Nephron (organoid): ENCODE data around the gene LGSN.
"Not testable (repeated sequence)": the region's sequence is repeated elsewhere in the genome, so short reads cannot be mapped to it uniquely, and the experiment has no call there.

ENCODE experiments used
- H3K27ac Mint-ChIP-seq, 3 experiments: 2 replicates each; pipeline ENCODE4 v1.8.0; 2020; ENCODE audit warnings: mixed read lengths in 3 of 3, mild to moderate bottlenecking in 2 of 3, moderate library complexity in 1 of 3
- H3K27me3 Mint-ChIP-seq: 2 replicates; pipeline ENCODE4 v1.8.0; 2021; ENCODE audit warnings: low read depth, mild to moderate bottlenecking, moderate library complexity, mixed read lengths
- H3K36me3 Mint-ChIP-seq: 2 replicates; pipeline ENCODE4 v1.8.0; 2020; ENCODE audit warnings: low read depth, mixed read lengths
- H3K4me1 Mint-ChIP-seq: 2 replicates; pipeline ENCODE4 v1.8.0; 2020; ENCODE audit warnings: mixed read lengths
- H3K4me3 Mint-ChIP-seq, 3 experiments: 2 replicates each; pipeline ENCODE4 v1.8.0; 2020; ENCODE audit warnings: mild to moderate bottlenecking in 3 of 3, mixed read lengths in 3 of 3, moderate library complexity in 2 of 3
- H3K9me3 Mint-ChIP-seq: 2 replicates; pipeline ENCODE4 v1.8.0; 2020; ENCODE audit warnings: mixed read lengths
- CTCF ChIP-seq, 3 experiments: fragments of 200-600 bp; sonication (generic); IDR thresholded peaks; one replicate each; pipeline ENCODE4 v1.5.0; 2021; ENCODE audit warnings: antibody characterized with exemption in 3 of 3; ENCODE audit not compliant: unreplicated experiment in 3 of 3

The LGSN gene

GRCh38 chr6:63346217-63346835 lies 26.5 kb upstream of the LGSN start:
- Mint-ChIP-seq H3K9me3 (no peaks in the 10 kb centered on the region), H3K4me1 (no peaks in the 10 kb centered on the region), H3K4me3 (peak overlapping the region in 1 of 3 experiments; percentile 12), H3K27ac (peak overlapping the region in 2 of 3 experiments; percentile 41 to 85), H3K36me3 (no peaks in the 10 kb centered on the region), H3K27me3 (no peaks in the 10 kb centered on the region)
- no peak for TF ChIP-seq CTCF (IDR thresholded peaks at IDR 0.05; ENCODE audit: unreplicated experiment in 3 of 3)

- no peak for TF ChIP-seq CTCF (IDR thresholded peaks at IDR 0.05; ENCODE audit: unreplicated experiment in 3 of 3)
- Mint-ChIP-seq H3K36me3 (no peaks in the 10 kb centered on the region), H3K4me3 (no peak overlapping the region), H3K27ac (no peak overlapping the region), H3K4me1 (no peaks in the 10 kb centered on the region), H3K27me3 (no peaks in the 10 kb centered on the region), H3K9me3 (peaks cover 17% of the 10 kb centered on the region)
Measured at GRCh38 chr6:63340351-63340750, 20.6 kb upstream of the LGSN start.

- H3K9me3 Mint-ChIP-seq, H3K4me1 Mint-ChIP-seq, H3K4me3 Mint-ChIP-seq, H3K36me3 Mint-ChIP-seq, H3K27ac Mint-ChIP-seq, H3K27me3 Mint-ChIP-seq: not testable (repeated sequence)
Measured at GRCh38 chr6:63334652-63335051, 14.9 kb upstream of the LGSN start.

- H3K4me3 Mint-ChIP-seq, result no peak overlapping the region
- no peaks in the 10 kb centered on the region for H3K27me3 Mint-ChIP-seq
- H3K4me1 Mint-ChIP-seq, result no peaks in the 10 kb centered on the region
- H3K27ac Mint-ChIP-seq, result no peak overlapping the region
- no peaks in the 10 kb centered on the region for H3K36me3 Mint-ChIP-seq
- peaks cover 6% of the 10 kb centered on the region for H3K9me3 Mint-ChIP-seq
- TF ChIP-seq CTCF (IDR thresholded peaks at IDR 0.05; ENCODE audit: unreplicated experiment in 3 of 3), result no peak
Measured at GRCh38 chr6:63333440-63333839, 13.7 kb upstream of the LGSN start.

- H3K27me3 Mint-ChIP-seq, H3K36me3 Mint-ChIP-seq, H3K27ac Mint-ChIP-seq, H3K4me3 Mint-ChIP-seq, H3K4me1 Mint-ChIP-seq: not testable (repeated sequence)
- H3K9me3 Mint-ChIP-seq, result peaks cover 17% of the 10 kb centered on the region
Measured at GRCh38 chr6:63326630-63327029, 6.8 kb upstream of the LGSN start.

- TF ChIP-seq CTCF (IDR thresholded peaks at IDR 0.05; ENCODE audit: unreplicated experiment in 3 of 3), result no peak
- no peak overlapping the region for H3K4me3 Mint-ChIP-seq
- H3K36me3 Mint-ChIP-seq, result no peaks in the 10 kb centered on the region
- no peaks in the 10 kb centered on the region for H3K27me3 Mint-ChIP-seq
- H3K27ac Mint-ChIP-seq, result no peak overlapping the region
- H3K9me3 Mint-ChIP-seq, result peaks cover 15% of the 10 kb centered on the region
- peaks cover 3% of the 10 kb centered on the region for H3K4me1 Mint-ChIP-seq
Measured at GRCh38 chr6:63322981-63323380, 3.2 kb upstream of the LGSN start.

GRCh38 chr6:63321821-63322220 lies 2.0 kb upstream of the LGSN start:
- H3K9me3 Mint-ChIP-seq, result peaks cover 12% of the 10 kb centered on the region
- H3K27ac Mint-ChIP-seq, result no peak overlapping the region
- no peaks in the 10 kb centered on the region for H3K27me3 Mint-ChIP-seq
- H3K4me3 Mint-ChIP-seq, result no peak overlapping the region
- H3K4me1 Mint-ChIP-seq, result peaks cover 4% of the 10 kb centered on the region
- TF ChIP-seq CTCF (IDR thresholded peaks at IDR 0.05; ENCODE audit: unreplicated experiment in 3 of 3), result no peak
- no peaks in the 10 kb centered on the region for H3K36me3 Mint-ChIP-seq
